Neutrophil (primary cell): ENCODE data around the gene FBXO45.
A peak's percentile ranks its signal among the peaks of the same experiment; 100 is the strongest.
"Not testable (repeated sequence)": the region's sequence is repeated elsewhere in the genome, so short reads cannot be mapped to it uniquely, and the experiment has no call there.

Source experiments
- H3K27ac ChIP-seq: fragments of 200-600 bp; sonication (generic); 2 replicates; pipeline ENCODE4 v1.5.1; 2016; ENCODE audit warnings: mild to moderate bottlenecking, moderate library complexity
- H3K27me3 ChIP-seq: fragments of 200-600 bp; sonication (generic); 2 replicates; pipeline ENCODE4 v1.6.0; 2016; ENCODE audit warnings: mild to moderate bottlenecking
- H3K36me3 ChIP-seq: fragments of 200-600 bp; sonication (generic); 2 replicates; pipeline ENCODE4 v1.5.1; 2017
- H3K4me1 ChIP-seq, 2 experiments: fragments of 200-600 bp in 1 of 2; sonication (generic) in 1 of 2; 1 replicate in 1 of 2; 2 replicates in 1 of 2; pipeline versions ENCODE4 v1.5.1 to v1.6.1; 2013 to 2016; ENCODE audit warnings: low read depth in 1 of 2, low read length in 1 of 2, mild to moderate bottlenecking in 1 of 2, moderate library complexity in 1 of 2; ENCODE audit not compliant: control insufficient read depth in 1 of 2, insufficient read depth in 1 of 2
- H3K4me3 ChIP-seq, 2 experiments: fragments of 200-600 bp in 1 of 2; sonication (generic) in 1 of 2; 1 replicate in 1 of 2; 2 replicates in 1 of 2; pipeline ENCODE4 v1.5.1; 2013 to 2016; ENCODE audit warnings: low read depth in 1 of 2, low read length in 1 of 2, mild to moderate bottlenecking in 1 of 2, moderate library complexity in 1 of 2
- H3K9me3 ChIP-seq: fragments of 200-600 bp; sonication (generic); 2 replicates; pipeline ENCODE4 v1.5.1; 2016
- TF ChIP-seq, protein P1 (sequence below): fragments of 200-600 bp; sonication (generic); IDR thresholded peaks from 2 replicates; pipeline ENCODE4 v1.5.1; 2016; ENCODE audit warnings: antibody characterized with exemption

FBXO45 gene

DNA sequence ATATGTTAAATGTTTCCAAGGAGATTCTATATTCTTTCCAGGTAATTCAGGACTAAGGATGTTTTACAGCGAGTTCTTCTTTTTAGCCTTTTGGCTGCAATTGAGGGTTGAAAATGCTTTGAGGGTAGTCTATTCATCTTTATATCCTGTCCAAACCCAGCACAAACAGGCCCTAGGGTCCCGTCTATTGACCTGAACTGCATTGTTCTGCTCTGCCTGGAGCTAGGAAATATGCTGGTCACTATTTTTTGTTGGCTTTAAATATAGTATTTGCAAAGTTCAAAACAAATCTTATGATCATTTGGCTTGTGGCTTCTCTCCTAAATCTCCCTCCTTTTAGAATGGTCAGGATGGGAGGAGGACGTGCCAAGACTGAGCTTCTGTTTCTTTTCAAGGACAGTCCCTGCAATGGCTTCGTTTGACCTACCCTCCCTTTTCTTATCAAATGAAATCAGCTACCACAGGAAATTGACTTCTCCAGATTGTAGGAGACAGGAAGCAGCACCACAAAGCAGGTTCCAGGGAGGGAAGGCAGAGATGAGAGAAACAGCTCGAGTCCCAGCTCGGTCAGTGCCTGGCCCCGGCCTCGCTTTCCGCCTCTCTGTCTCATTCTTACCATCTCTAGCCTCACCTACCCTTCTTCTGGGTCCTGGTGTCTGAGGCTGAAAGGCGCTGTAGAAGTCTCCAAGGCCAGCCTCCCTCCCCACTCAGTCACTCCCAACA, 43.5 kb downstream of the FBXO45 start:
- H3K4me3 ChIP-seq = no peak overlapping the region
- no peaks in the 10 kb centered on the region for H3K27me3 ChIP-seq
- no peaks in the 10 kb centered on the region for H3K9me3 ChIP-seq
- H3K27ac ChIP-seq = no peak overlapping the region
- peaks cover 18% of the 10 kb centered on the region in 2 experiments for H3K4me1 ChIP-seq
- TF ChIP-seq, protein P1, sequence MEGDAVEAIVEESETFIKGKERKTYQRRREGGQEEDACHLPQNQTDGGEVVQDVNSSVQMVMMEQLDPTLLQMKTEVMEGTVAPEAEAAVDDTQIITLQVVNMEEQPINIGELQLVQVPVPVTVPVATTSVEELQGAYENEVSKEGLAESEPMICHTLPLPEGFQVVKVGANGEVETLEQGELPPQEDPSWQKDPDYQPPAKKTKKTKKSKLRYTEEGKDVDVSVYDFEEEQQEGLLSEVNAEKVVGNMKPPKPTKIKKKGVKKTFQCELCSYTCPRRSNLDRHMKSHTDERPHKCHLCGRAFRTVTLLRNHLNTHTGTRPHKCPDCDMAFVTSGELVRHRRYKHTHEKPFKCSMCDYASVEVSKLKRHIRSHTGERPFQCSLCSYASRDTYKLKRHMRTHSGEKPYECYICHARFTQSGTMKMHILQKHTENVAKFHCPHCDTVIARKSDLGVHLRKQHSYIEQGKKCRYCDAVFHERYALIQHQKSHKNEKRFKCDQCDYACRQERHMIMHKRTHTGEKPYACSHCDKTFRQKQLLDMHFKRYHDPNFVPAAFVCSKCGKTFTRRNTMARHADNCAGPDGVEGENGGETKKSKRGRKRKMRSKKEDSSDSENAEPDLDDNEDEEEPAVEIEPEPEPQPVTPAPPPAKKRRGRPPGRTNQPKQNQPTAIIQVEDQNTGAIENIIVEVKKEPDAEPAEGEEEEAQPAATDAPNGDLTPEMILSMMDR = no peak
- H3K36me3 ChIP-seq = no peaks in the 10 kb centered on the region

DNA sequence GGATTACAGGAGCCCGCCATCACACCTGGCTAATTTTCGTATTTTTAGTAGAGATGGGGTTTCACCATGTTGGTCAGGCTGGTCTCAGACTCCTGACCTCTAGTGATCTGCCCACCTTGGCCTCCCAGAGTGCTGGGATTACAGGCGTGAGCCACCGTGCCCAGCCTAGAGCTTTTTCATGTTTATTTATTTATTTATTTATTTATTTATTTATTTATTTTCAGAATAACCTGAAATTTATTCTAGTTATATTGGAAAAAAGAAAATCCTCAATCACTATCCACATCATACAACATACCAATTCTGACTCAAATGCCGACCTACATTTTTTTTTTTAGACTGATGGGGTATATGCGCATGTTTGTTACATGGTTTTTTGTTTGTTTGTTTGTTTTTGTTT, 46.8 kb downstream of the FBXO45 start:
- H3K27me3 ChIP-seq, H3K36me3 ChIP-seq, H3K4me3 ChIP-seq, H3K9me3 ChIP-seq, H3K27ac ChIP-seq: not testable (repeated sequence)
- peaks cover 16 to 23% of the 10 kb centered on the region in 2 experiments for H3K4me1 ChIP-seq

DNA sequence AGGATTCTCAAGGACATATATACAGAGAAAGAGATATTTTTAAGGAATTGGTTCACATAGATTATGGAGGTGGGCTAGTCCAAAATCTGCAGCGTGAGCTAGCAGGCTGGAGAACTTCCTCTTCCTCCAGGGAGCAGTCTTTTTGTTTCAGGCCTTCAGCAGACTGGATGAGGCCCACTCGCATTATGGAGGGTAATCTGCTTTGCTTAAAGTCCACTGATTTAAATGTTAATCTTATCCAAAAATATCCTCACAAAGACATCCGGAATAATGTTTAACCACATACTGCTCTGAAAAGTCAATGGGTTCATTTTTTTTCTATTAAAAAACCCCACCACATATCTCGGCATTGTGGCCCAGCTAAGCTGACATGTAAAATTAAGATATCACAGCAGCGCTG, 48.8 kb downstream of the FBXO45 start:
- H3K36me3 ChIP-seq = no peaks in the 10 kb centered on the region
- peak overlapping the region; percentile 40 for H3K27ac ChIP-seq
- peaks cover 23 to 40% of the 10 kb centered on the region in 2 experiments for H3K4me1 ChIP-seq
- no peaks in the 10 kb centered on the region for H3K27me3 ChIP-seq
- H3K4me3 ChIP-seq = no peak overlapping the region
- TF ChIP-seq, protein P1 = no peak
- H3K9me3 ChIP-seq = no peaks in the 10 kb centered on the region

DNA sequence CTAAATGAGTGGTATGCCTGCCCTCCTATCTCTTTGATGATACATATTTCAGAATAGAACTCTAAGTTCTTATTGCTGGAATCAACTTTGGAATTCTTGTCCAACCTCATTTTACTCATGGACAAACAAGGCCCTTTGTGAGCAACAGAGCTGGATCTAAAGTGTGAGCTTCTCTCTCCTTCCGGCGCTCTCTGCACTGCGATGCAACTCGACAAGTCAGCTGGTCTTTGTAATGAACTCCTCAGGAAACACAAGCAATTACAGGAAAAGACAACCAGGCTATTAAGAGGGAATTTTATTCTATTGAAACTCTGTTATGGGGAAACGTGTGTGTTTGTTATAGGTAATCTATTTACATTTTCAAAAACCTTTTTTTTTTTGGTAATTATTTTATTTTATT, 50.8 kb downstream of the FBXO45 start:
- H3K9me3 ChIP-seq = no peaks in the 10 kb centered on the region
- no peak overlapping the region for H3K4me3 ChIP-seq
- TF ChIP-seq, protein P1 = no peak
- peak overlapping the region; percentile 10 for H3K27ac ChIP-seq
- peaks cover 36 to 56% of the 10 kb centered on the region in 2 experiments for H3K4me1 ChIP-seq
- no peaks in the 10 kb centered on the region for H3K27me3 ChIP-seq
- H3K36me3 ChIP-seq = no peaks in the 10 kb centered on the region

DNA sequence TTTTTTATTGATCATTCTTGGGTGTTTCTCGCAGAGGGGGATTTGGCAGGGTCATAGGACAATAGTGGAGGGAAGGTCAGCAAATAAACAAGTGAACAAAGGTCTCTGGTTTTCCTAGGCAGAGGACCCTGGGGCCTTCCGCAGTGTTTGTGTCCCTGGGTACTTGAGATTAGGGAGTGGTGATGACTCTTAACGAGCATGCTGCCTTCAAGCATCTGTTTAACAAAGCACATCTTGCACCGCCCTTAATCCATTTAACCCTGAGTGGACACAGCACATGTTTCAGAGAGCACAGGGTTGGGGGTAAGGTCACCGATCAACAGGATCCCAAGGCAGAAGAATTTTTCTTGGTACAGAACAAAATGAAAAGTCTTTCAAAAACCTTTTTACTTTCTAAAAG, 51.2 kb downstream of the FBXO45 start:
- H3K4me3 ChIP-seq, H3K27me3 ChIP-seq, H3K9me3 ChIP-seq, H3K36me3 ChIP-seq: not testable (repeated sequence)
- H3K4me1 ChIP-seq = peaks cover 41 to 60% of the 10 kb centered on the region in 2 experiments
- H3K27ac ChIP-seq = peak overlapping the region; percentile 77

DNA sequence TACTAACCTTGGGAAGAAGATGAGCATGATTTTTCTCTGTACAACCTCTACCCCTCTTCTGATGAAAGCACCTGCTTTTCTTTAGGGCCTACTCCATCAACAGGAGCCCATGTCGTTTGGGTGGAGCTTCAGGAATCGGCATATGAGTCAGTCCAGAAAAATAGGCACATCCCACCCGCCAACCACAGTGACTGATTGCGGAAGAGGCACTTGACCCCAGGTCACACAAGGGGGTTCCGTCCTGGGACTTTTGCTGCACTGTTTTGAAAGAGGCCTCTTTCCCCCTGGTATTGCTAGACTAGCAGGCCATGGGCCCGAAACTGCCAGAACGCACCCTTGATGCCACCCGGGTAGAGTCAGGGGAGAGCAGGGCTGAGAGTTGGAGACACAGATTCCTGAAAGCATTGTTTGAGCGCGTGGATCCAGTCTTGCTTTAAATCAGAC, 51.7 kb downstream of the FBXO45 start:
- H3K27me3 ChIP-seq = no peaks in the 10 kb centered on the region
- H3K36me3 ChIP-seq = no peaks in the 10 kb centered on the region
- H3K4me1 ChIP-seq = peaks cover 46 to 66% of the 10 kb centered on the region in 2 experiments
- peak overlapping the region in 1 of 2 experiments; percentile 13 for H3K4me3 ChIP-seq
- TF ChIP-seq, protein P1 = no peak
- peak overlapping the region; percentile 77 for H3K27ac ChIP-seq
- no peaks in the 10 kb centered on the region for H3K9me3 ChIP-seq
